Measurements from ENCODE around the gene LCMT2. TPM values are rescaled to one million over a fixed set of nuclear protein-coding genes. Genes with fewer than 3 reads are reported as not detected.
A peak's percentile ranks its signal among the peaks of the same experiment; 100 is the strongest.

LCMT2 gene, protein sequence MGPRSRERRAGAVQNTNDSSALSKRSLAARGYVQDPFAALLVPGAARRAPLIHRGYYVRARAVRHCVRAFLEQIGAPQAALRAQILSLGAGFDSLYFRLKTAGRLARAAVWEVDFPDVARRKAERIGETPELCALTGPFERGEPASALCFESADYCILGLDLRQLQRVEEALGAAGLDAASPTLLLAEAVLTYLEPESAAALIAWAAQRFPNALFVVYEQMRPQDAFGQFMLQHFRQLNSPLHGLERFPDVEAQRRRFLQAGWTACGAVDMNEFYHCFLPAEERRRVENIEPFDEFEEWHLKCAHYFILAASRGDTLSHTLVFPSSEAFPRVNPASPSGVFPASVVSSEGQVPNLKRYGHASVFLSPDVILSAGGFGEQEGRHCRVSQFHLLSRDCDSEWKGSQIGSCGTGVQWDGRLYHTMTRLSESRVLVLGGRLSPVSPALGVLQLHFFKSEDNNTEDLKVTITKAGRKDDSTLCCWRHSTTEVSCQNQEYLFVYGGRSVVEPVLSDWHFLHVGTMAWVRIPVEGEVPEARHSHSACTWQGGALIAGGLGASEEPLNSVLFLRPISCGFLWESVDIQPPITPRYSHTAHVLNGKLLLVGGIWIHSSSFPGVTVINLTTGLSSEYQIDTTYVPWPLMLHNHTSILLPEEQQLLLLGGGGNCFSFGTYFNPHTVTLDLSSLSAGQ
- 7.8 and 9.2 TPM in 2 replicates for total RNA-seq

DNA sequence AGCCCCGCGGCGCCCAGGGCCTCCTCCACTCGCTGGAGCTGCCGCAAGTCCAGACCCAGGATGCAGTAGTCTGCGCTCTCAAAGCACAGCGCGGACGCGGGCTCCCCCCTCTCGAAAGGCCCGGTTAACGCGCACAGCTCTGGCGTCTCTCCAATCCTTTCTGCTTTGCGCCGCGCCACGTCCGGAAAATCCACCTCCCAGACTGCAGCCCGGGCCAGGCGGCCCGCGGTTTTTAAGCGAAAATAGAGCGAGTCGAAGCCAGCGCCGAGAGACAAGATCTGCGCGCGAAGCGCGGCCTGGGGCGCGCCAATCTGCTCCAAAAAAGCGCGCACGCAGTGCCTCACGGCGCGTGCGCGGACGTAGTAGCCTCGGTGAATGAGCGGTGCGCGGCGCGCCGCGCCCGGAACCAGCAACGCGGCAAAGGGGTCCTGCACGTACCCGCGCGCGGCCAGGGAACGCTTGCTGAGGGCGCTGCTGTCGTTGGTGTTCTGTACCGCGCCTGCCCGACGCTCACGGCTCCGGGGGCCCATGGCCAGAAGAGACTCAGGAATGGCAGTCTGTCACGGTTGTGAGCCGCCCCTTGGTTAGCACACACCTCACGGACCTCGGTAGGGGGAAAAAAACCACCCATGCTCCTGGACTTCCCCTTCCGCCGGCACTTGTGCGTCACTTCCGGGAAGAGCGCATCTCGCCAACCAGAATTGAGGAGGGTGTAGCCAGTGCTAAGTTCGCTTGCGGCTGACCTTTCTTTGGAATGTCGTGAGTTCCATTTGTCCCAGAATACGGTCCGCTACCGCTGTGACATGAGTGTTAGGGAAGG is at the start of gene LCMT2:
Gene LCMT2 (minus strand): TSS at position 614 of the 820 bp plus-strand sequence. CDS start 84 bp downstream, at position 530.
- peak; percentile 77 for DNase-seq (ENCODE audit: low read depth)
- peaks cover 2% of the 10 kb centered on the region for H3K36me3 ChIP-seq (ENCODE audit: control insufficient read depth, insufficient read depth, low read length)
- TF ChIP-seq CTCF (IDR thresholded peaks at IDR 0.05; ENCODE audit: insufficient read depth, low read length, poor library complexity, severe bottlenecking) = no peak
- H3K27me3 ChIP-seq (ENCODE audit: control insufficient read depth, insufficient read depth, low read length) = no peaks in the 10 kb centered on the region
- H3K4me3 ChIP-seq (ENCODE audit: low read depth, low read length) = peak within 1 kb of the TSS; percentile 57

- DNase-seq (ENCODE audit: low read depth) = no peak
Observed at GRCh38 chr15:43378601-43379000, 48.2 kb upstream of the LCMT2 start.

GRCh38 chr15:43376017-43376705 is 45.8 kb upstream of the LCMT2 start:
- DNase-seq (ENCODE audit: low read depth) = no peak
- Histone ChIP-seq H3K4me3 (ENCODE audit: low read depth, low read length) (no peak overlapping the region), H3K36me3 (ENCODE audit: control insufficient read depth, insufficient read depth, low read length) (peaks cover 2% of the 10 kb centered on the region), H3K27me3 (ENCODE audit: control insufficient read depth, insufficient read depth, low read length) (no peaks in the 10 kb centered on the region)
- TF ChIP-seq CTCF (IDR thresholded peaks at IDR 0.05; ENCODE audit: insufficient read depth, low read length, poor library complexity, severe bottlenecking) = peak; percentile 77

More at GRCh38 chr15:43378601-43379000, 48.2 kb upstream of the LCMT2 start:
- Histone ChIP-seq H3K27me3 (ENCODE audit: control insufficient read depth, insufficient read depth, low read length) (no peaks in the 10 kb centered on the region), H3K4me3 (ENCODE audit: low read depth, low read length) (no peak overlapping the region), H3K36me3 (ENCODE audit: control insufficient read depth, insufficient read depth, low read length) (peaks cover 2% of the 10 kb centered on the region)
- no peak for TF ChIP-seq CTCF (IDR thresholded peaks at IDR 0.05; ENCODE audit: insufficient read depth, low read length, poor library complexity, severe bottlenecking)

GRCh38 chr15:43370975-43371974 is 40.9 kb upstream of the LCMT2 start, which contains the start of the genes TUBGCP4 and ZSCAN29:
TUBGCP4 (plus strand) TSS chr15:43371101; CDS start chr15:43371355, 254 bp downstream.
ZSCAN29 (minus strand) TSS chr15:43371043; CDS start chr15:43369913, 1,130 bp downstream.
- peak; percentile 21 for DNase-seq (ENCODE audit: low read depth)
- H3K27me3 ChIP-seq (ENCODE audit: control insufficient read depth, insufficient read depth, low read length) = no peaks in the 10 kb centered on the region
- peak; percentile 58 for TF ChIP-seq CTCF (IDR thresholded peaks at IDR 0.05; ENCODE audit: insufficient read depth, low read length, poor library complexity, severe bottlenecking)
- H3K4me3 ChIP-seq (ENCODE audit: low read depth, low read length) = peak within 1 kb of the TSS; percentile 74
- peaks cover 3% of the 10 kb centered on the region for H3K36me3 ChIP-seq (ENCODE audit: control insufficient read depth, insufficient read depth, low read length)
